ENCODE results near the gene SLC22A31. TPM values are rescaled to one million over a fixed set of nuclear protein-coding genes. Genes with fewer than 3 reads are reported as not detected.

Gene SLC22A31
- total RNA-seq, 2 experiments from 2014 or later: not detected

DNA sequence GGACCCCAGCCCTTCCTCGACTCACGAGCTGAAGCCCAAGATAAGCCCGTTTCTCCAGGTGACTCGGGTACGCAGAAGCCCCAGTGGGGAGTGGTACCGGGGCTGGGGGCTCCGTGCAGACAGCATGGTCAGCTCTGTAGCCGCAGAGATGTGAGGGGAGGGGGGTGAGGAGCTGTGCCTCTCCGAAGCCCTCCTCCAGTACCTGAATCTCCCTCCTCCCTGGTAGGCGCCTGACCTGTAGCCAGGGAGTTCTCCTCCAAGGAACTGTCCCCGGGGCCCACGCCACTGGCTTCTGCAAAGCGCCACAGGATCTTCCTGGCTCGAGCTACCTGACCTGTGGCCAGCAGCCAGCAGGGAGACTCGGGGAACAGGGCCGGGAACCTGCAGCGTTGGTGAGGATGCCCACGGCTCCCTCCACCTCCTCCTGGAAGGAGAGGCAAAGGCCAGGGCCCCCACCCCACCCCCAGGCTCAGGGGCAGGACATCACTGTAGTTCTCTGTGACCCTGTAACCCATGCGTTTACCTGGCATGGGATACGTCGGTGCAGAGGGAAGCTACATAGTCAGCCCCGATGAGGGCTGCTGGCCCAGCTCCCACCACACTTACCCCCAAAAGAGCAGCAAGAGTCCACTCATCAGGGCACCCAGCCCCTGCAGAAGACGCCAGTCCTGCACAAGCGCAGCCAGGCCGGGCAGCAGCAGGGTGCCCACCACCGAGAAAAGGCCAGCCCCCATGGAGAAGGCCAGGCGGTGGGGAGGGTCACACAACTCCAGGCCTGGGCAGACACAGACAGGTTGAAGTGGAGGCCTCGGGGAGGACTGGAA is 1.7 kb downstream of the SLC22A31 start:
- ChIA-PET POLR2A (interaction anchor here (0.6 kb wide), 1 partner anchor 280 kb away, joined by 3 read pairs; no protein-coding TSS in a partner anchor), CTCF (ENCODE audit: unreplicated experiment) (no interaction called here)
- Histone ChIP-seq H3K9me3 (ENCODE audit: low read length) (no peaks in the 10 kb centered on the region), H3K4me1 (ENCODE audit: insufficient read depth, low read length, poor library complexity, severe bottlenecking) (no peaks in the 10 kb centered on the region), H3K27ac (ENCODE audit: low read depth, low read length, poor library complexity, severe bottlenecking) (no peak overlapping the region), H3K9me2 (ENCODE audit: insufficient read depth, low read length) (no peaks in the 10 kb centered on the region), H3K79me2 (ENCODE audit: insufficient read depth, low read depth, low read length) (no peaks in the 10 kb centered on the region), H3K4me3 (ENCODE audit: low read depth, low read length, poor library complexity, severe bottlenecking) (no peak overlapping the region), H4K20me1 (ENCODE audit: insufficient read depth, low read length) (no peaks in the 10 kb centered on the region), H2AFZ (ENCODE audit: low read length) (no peak overlapping the region), H3K4me2 (ENCODE audit: low read length) (no peak overlapping the region), H3K36me3 (ENCODE audit: insufficient read depth, low read length) (no peaks in the 10 kb centered on the region)
- BruUV-seq (replicated peaks): no TSS peak
- no peak for DNase-seq (ENCODE audit: low spot score)
- TF ChIP-seq EZH2phosphoT487 (IDR thresholded peaks at IDR 0.05; ENCODE audit: borderline replicate concordance, low read depth, low read length): no peak
- TF ChIP-seq, protein P1, sequence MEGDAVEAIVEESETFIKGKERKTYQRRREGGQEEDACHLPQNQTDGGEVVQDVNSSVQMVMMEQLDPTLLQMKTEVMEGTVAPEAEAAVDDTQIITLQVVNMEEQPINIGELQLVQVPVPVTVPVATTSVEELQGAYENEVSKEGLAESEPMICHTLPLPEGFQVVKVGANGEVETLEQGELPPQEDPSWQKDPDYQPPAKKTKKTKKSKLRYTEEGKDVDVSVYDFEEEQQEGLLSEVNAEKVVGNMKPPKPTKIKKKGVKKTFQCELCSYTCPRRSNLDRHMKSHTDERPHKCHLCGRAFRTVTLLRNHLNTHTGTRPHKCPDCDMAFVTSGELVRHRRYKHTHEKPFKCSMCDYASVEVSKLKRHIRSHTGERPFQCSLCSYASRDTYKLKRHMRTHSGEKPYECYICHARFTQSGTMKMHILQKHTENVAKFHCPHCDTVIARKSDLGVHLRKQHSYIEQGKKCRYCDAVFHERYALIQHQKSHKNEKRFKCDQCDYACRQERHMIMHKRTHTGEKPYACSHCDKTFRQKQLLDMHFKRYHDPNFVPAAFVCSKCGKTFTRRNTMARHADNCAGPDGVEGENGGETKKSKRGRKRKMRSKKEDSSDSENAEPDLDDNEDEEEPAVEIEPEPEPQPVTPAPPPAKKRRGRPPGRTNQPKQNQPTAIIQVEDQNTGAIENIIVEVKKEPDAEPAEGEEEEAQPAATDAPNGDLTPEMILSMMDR (conservative IDR thresholded peaks at IDR 0.05; ENCODE audit: low read length): no peak
- intact Hi-C loops (cut with micrococcal nuclease; ENCODE audit: unreplicated experiment): no loop called here

DNA sequence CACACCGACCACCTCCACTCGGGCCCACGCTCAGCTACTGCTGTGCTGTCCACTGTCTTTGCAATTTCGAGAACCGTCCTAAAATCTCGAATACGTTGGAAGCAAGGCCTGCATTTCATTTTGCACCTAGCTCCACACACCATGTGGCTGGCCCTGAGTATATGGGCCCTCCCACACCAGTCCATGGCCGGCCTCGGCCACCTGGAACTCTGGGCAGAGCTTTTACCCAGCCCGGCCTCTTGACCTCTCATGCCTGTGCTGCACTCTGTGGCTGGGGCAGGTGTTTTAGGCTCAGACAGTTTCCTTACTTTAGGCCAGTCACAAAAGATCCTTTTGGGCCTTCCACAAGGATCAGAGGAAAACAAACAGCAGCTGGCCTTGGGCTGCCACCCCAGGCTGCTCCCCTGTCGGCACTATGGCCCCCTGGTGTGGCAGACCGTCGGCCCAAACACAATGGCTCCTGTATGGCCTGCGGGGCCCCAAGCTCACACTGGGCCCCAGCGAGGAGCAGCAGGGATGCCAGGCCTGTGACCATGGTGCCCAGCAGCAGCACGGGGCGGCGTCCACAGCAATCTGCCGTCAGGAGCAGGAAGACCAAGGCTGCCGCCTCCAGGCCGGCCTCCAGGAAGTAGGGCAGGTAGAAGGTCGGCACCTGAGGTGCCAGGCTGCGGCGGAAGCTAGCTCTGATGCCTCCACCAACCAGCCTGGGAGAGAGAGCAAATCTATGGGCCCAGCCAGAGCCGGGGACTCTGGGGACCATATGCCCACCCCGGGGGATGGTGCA is 2.5 kb downstream of the SLC22A31 start:
- TF ChIP-seq, protein P1 (conservative IDR thresholded peaks at IDR 0.05; ENCODE audit: low read length): no peak
- TF ChIP-seq EZH2phosphoT487 (IDR thresholded peaks at IDR 0.05; ENCODE audit: borderline replicate concordance, low read depth, low read length): no peak
- no peak for DNase-seq (ENCODE audit: low spot score)
- Histone ChIP-seq H3K4me1 (ENCODE audit: insufficient read depth, low read length, poor library complexity, severe bottlenecking) (no peaks in the 10 kb centered on the region), H3K79me2 (ENCODE audit: insufficient read depth, low read depth, low read length) (no peaks in the 10 kb centered on the region), H3K27ac (ENCODE audit: low read depth, low read length, poor library complexity, severe bottlenecking) (no peak overlapping the region), H4K20me1 (ENCODE audit: insufficient read depth, low read length) (no peaks in the 10 kb centered on the region), H3K36me3 (ENCODE audit: insufficient read depth, low read length) (no peaks in the 10 kb centered on the region), H3K9me3 (ENCODE audit: low read length) (no peaks in the 10 kb centered on the region), H3K4me3 (ENCODE audit: low read depth, low read length, poor library complexity, severe bottlenecking) (no peak overlapping the region), H3K9me2 (ENCODE audit: insufficient read depth, low read length) (no peaks in the 10 kb centered on the region), H3K4me2 (ENCODE audit: low read length) (no peak overlapping the region), H2AFZ (ENCODE audit: low read length) (no peak overlapping the region)
- intact Hi-C loops (cut with micrococcal nuclease; ENCODE audit: unreplicated experiment): no loop called here
- ChIA-PET CTCF (ENCODE audit: unreplicated experiment) (no interaction called here), POLR2A (interaction anchor here (0.6 kb wide), 1 partner anchor 280 kb away, joined by 3 read pairs; no protein-coding TSS in a partner anchor)
- no TSS peak for BruUV-seq (replicated peaks)
